ENCODE measurements around the gene TRIM64. TPM values are rescaled to one million over a fixed set of nuclear protein-coding genes. Genes with fewer than 3 reads are reported as not detected.
"Not testable (repeated sequence)": the region's sequence is repeated elsewhere in the genome, so short reads cannot be mapped to it uniquely, and the experiment has no call there.

The TRIM64 gene, protein sequence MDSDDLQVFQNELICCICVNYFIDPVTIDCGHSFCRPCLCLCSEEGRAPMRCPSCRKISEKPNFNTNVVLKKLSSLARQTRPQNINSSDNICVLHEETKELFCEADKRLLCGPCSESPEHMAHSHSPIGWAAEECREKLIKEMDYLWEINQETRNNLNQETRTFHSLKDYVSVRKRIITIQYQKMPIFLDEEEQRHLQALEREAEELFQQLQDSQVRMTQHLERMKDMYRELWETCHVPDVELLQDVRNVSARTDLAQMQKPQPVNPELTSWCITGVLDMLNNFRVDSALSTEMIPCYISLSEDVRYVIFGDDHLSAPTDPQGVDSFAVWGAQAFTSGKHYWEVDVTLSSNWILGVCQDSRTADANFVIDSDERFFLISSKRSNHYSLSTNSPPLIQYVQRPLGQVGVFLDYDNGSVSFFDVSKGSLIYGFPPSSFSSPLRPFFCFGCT
- not detected for total RNA-seq
- long read RNA-seq, result 0 reads

DNA sequence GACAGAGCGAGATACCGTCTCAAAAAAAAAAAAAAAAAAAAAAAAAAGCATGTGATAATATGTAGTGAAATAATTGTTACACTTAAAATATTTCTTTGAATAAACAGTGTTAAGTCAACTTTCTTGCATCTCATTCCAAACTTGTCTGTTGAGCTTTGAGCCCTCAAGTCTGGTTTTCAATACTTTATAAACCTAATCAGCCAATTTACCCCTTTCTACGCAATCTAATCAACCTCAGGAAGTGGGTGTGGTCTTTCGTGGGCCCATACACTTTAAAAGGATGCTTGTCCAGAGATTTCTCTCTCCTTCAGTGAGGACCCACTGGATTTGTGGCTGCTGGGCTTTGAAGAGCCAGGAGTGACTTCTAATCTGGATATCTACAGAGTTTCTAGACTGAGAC is at the start of gene TRIM64:
TSS of gene TRIM64 (plus strand) at position 301 of the 400 bp plus-strand sequence. CDS start 2,467 bp downstream, outside the sequence.
- ATAC-seq; DNase-seq; intact Hi-C loops (cut with DNase I, micrococcal nuclease): not testable (repeated sequence)

DNA sequence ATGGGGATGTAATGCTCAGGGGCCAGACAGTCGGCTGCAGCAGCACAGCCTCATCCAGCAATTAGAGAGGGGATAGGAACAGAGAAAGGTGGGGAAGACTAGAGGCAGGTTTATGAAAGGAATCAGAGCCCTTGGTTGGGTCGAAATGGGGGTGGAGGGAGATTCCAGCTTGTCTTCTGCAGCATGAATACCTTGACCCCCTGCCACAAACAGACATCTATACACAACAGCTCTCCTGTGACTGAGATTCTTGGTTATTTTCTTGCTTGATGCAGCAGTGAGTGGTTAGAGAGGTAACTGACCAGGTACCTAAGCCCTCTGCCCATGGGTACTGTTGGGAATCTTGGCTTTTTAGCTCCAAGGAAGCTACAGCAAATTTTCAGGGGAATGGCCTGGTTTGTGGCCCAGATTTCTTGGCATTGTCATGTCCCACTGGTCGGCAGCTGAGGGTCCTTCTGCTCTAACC is 43.6 kb upstream of the TRIM64 start, which contains the start of gene TRIM49D1:
TSS of gene TRIM49D1 (minus strand) at position 51 of the 466 bp plus-strand sequence. CDS start 4,535 bp downstream, outside the sequence.
- intact Hi-C loops (cut with DNase I, micrococcal nuclease), result no loop called here
- DNase-seq, result no peak
- no peak for ATAC-seq

DNA sequence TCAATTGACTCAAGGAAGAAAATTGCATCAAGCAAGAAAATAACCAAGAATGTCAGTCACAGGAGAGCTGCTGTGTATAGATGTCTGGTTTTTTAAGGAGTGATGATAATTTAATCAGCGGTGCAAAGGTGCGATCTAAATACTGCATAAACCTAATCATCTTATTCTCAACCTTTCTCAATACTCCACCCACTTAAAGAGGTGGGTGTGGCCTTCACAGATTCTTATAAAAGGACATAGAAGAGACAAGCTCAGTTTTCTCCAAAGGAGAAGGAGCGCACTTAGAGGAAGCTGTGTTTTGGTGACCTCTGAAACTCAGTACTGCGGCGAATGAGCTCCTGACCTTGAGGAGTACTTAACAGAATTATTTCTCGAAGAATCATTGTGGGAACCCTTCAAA is 42.1 kb upstream of the TRIM64 start, which contains the start of gene TRIM49D2:
TSS of gene TRIM49D2 (plus strand) at position 301 of the 400 bp plus-strand sequence. CDS start 2,698 bp downstream, outside the sequence.
- ATAC-seq; intact Hi-C loops (cut with DNase I, micrococcal nuclease); DNase-seq: not testable (repeated sequence)

DNA sequence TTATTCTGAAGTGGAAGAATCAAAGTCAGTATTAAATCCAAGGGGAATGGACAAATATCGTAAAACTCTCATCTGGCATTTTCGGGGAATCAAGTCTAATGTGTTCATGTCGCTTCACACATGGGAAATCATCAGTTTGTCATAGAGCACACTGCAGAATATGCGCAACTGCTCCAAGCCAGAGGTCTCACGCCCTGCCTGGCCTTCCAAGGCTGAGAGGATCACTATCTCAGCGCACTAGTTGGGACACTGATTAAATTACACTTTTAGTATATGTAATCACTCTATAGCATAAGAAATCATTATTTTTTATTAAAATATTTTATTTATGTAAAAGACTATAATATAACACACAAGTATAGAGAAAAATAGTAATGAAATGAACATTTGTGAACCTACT is 5.0 kb upstream of the TRIM64 start:
- intact Hi-C loops (cut with DNase I, micrococcal nuclease); ATAC-seq; DNase-seq: not testable (repeated sequence)

Other genes starting within 250 kb of the TRIM64 start
- not detected for gene TRIM49, start 157.5 kb upstream of the TRIM64 start, total RNA-seq
- not detected for gene TRIM64B, start 87.5 kb upstream of the TRIM64 start, total RNA-seq
- gene TRIM49D1, start 43.8 kb upstream of the TRIM64 start, total RNA-seq, result not detected
- not detected for gene TRIM49D2, start 42.0 kb upstream of the TRIM64 start, total RNA-seq
- not detected for gene TRIM49C, start 65.1 kb downstream of the TRIM64 start, total RNA-seq
- gene UBTFL1, start 119.9 kb downstream of the TRIM64 start, total RNA-seq, result not detected
- gene NAALAD2, start 168.6 kb downstream of the TRIM64 start, total RNA-seq, result under 1 TPM; 0.15 to 0.89 TPM